Spleen (tissue), 11 donors: ENCODE data around the gene ATOH8. TPM values are rescaled to one million over a fixed set of nuclear protein-coding genes. Genes with fewer than 3 reads are reported as not detected.

Source experiments
- DNase-seq: peaks from one replicate; pipeline ENCODE4 v3.0.0-alpha.2; 2020
- H3K27ac ChIP-seq, 8 donors: fragments of 200-600 bp; sonication (generic) in 7 of 8; 1 replicate in 4 of 8; 2 replicates in 4 of 8; pipeline versions ENCODE4 v1.5.0 to v1.8.0; 2016 to 2021; ENCODE audit warnings: inconsistent platforms in 4 of 8, mild to moderate bottlenecking in 4 of 8, moderate library complexity in 1 of 8
- H3K27me3 ChIP-seq, 7 donors: fragments of 200-600 bp; sonication (generic) in 6 of 7; replicated peaks in 1 of 7; 1 replicate in 4 of 7; 2 replicates in 3 of 7; pipeline versions ENCODE4 v1.5.0 to v1.8.0; 2016 to 2021; ENCODE audit warnings: inconsistent platforms in 3 of 7, mild to moderate bottlenecking in 1 of 7
- H3K36me3 ChIP-seq, 6 donors: fragments of 200-600 bp; sonication (generic) in 5 of 6; 1 replicate in 4 of 6; 2 replicates in 2 of 6; pipeline versions ENCODE4 v1.5.0 to v1.8.0; 2016 to 2021; ENCODE audit warnings: inconsistent platforms in 2 of 6
- H3K4me1 ChIP-seq, 6 donors: fragments of 200-600 bp; sonication (generic) in 5 of 6; 1 replicate in 3 of 6; 2 replicates in 3 of 6; pipeline versions ENCODE4 v1.5.0 to v1.8.0; 2016 to 2021; ENCODE audit warnings: inconsistent platforms in 3 of 6
- H3K4me3 ChIP-seq, 8 donors: fragments of 200-600 bp; sonication (generic) in 7 of 8; 1 replicate in 4 of 8; 2 replicates in 4 of 8; pipeline versions ENCODE4 v1.5.0 to v1.8.0; 2016 to 2021; ENCODE audit warnings: inconsistent platforms in 4 of 8, mild to moderate bottlenecking in 4 of 8, moderate library complexity in 2 of 8
- H3K9me3 ChIP-seq, 8 donors: fragments of 200-600 bp; sonication (generic) in 7 of 8; 1 replicate in 4 of 8; 2 replicates in 4 of 8; pipeline versions ENCODE4 v1.5.0 to v1.8.0; 2016 to 2021; ENCODE audit warnings: inconsistent platforms in 4 of 8
- POLR2A ChIP-seq, 3 donors: fragments of 450-650 bp; IDR thresholded peaks; one replicate each; pipeline ENCODE4 v1.5.1; 2017; ENCODE audit warnings: antibody characterized with exemption in 3 of 3, mild to moderate bottlenecking in 1 of 3
- POLR2AphosphoS5 ChIP-seq, 3 donors: sonication (generic); formaldehyde crosslinking; IDR thresholded peaks; one replicate each; pipeline ENCODE4 v1.5.1; 2017; ENCODE audit warnings: antibody characterized with exemption in 3 of 3
- WGBS, 5 donors: extraction: QIAGEN DNeasy Blood & Tissue Kit in 3 of 5; methylation state at CpG; one replicate each; pipeline versions ENCODE4 v1.1.5 to v1.1.7; 2013 to 2018; 5-methylcytosine and 5-hydroxymethylcytosine counted together
- intact Hi-C: fragments of 100-400 bp; cut with DNase I; formaldehyde crosslinking; loops from one replicate; pipeline ENCODE4 v1.15.0; 2023; ENCODE audit warnings: low total_unique reads
- polyA plus RNA-seq, 3 donors: library from polyadenylated mRNA; stranded (reverse); fragments of 200-250 nt; gene quantifications; one replicate each; pipeline ENCODE4 v1.2.1, GENCODE V29; 2013
- total RNA-seq, 7 donors: library from RNA; depleted of rRNA in 3 of 7; stranded (reverse); fragments of >200 nt in 3 of 7; fragmentation: NEBNext Ultra II Directional in 4 of 7; extraction: Animal tissue kit (Norgen Biotek cat#: 25700) in 4 of 7; gene quantifications; one replicate each; pipeline versions ENCODE4 v1.1.0 to v1.2.1, GENCODE V29; 2016 to 2021
- TF ChIP-seq, protein P1 (sequence below), 11 experiments: fragments of 200-600 bp in 7 of 11; fragments of 450-650 bp in 4 of 11; sonication (generic) in 4 of 11; IDR thresholded peaks in 8 of 11; conservative IDR thresholded peaks in 3 of 11; 1 replicate in 7 of 11; 2 replicates in 4 of 11; pipeline versions ENCODE4 v1.4.0 to v1.8.0; 2016 to 2021; ENCODE audit warnings: antibody characterized with exemption in 11 of 11, inconsistent platforms in 4 of 11, mild to moderate bottlenecking in 1 of 11
- donor health status: healthy with polysubstance abuse.
- donor health status: DM: no; HTN: no; CAD: no; lungs with moderate emphysema.
- donor health status: DM: no; HTN: no; CAD: no.
- donor health status: Bipolar disorder and iron deficiency.
- donor health status: healthy.
- donor health status: DM: no; HTN: no; CAD: no.
- donor health status: DM: yes; HTN: yes; CAD: no.

Gene ATOH8
- total and polyA plus RNA-seq, 10 donors = 6.4 to 53.0 (median 17.4) TPM

- TF ChIP-seq, protein P1, sequence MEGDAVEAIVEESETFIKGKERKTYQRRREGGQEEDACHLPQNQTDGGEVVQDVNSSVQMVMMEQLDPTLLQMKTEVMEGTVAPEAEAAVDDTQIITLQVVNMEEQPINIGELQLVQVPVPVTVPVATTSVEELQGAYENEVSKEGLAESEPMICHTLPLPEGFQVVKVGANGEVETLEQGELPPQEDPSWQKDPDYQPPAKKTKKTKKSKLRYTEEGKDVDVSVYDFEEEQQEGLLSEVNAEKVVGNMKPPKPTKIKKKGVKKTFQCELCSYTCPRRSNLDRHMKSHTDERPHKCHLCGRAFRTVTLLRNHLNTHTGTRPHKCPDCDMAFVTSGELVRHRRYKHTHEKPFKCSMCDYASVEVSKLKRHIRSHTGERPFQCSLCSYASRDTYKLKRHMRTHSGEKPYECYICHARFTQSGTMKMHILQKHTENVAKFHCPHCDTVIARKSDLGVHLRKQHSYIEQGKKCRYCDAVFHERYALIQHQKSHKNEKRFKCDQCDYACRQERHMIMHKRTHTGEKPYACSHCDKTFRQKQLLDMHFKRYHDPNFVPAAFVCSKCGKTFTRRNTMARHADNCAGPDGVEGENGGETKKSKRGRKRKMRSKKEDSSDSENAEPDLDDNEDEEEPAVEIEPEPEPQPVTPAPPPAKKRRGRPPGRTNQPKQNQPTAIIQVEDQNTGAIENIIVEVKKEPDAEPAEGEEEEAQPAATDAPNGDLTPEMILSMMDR (IDR thresholded peaks at IDR 0.05 in 8 of 11, conservative IDR thresholded peaks at IDR 0.05 in 3 of 11) = no peak
- TF ChIP-seq POLR2A (IDR thresholded peaks at IDR 0.05) (no peak), POLR2AphosphoS5 (IDR thresholded peaks at IDR 0.05) (no peak)
- peaks cover 0 to 50% (median 0%) of the 10 kb centered on the region in 7 donors for H3K27me3 ChIP-seq
- peak overlapping the region in 6 of 8 donors; percentile 16 to 77 (median 63) for H3K27ac ChIP-seq
- 55 to 86% (median 69%) methylated on average over 4 of the region's 4 CpGs for WGBS, 5 donors
- no peak for DNase-seq
- H3K4me1 ChIP-seq = peaks cover 6 to 68% (median 30%) of the 10 kb centered on the region in 6 donors
- intact Hi-C loops = loop anchor here (10.0 kb wide), 1 partner anchor 51 kb away; no protein-coding TSS in a partner anchor
- peaks cover 0 to 6% (median 0%) of the 10 kb centered on the region in 8 donors for H3K9me3 ChIP-seq
- no peaks in the 10 kb centered on the region for H3K36me3 ChIP-seq
- no peak overlapping the region for H3K4me3 ChIP-seq
Observed at GRCh38 chr2:85744055-85744454, 9.7 kb upstream of the ATOH8 start.

- Histone ChIP-seq H3K4me1 (peaks cover 6 to 74% (median 32%) of the 10 kb centered on the region in 6 donors), H3K27ac (peak overlapping the region in 7 of 8 donors; percentile 21 to 77 (median 67)), H3K27me3 (peaks cover 0 to 54% (median 0%) of the 10 kb centered on the region in 7 donors), H3K9me3 (peaks cover 0 to 6% (median 0%) of the 10 kb centered on the region in 8 donors), H3K4me3 (no peak overlapping the region), H3K36me3 (no peaks in the 10 kb centered on the region)
- TF ChIP-seq, protein P1 (IDR thresholded peaks at IDR 0.05 in 8 of 11, conservative IDR thresholded peaks at IDR 0.05 in 3 of 11) = no peak
- peak in 1 of 3 donors; percentile 55 for TF ChIP-seq POLR2AphosphoS5 (IDR thresholded peaks at IDR 0.05)
- WGBS, 5 donors = 52 to 63% (median 55%) methylated on average over 10 of the region's 10 CpGs
- intact Hi-C loops = loop anchor here (10.0 kb wide), 1 partner anchor 50 kb away; no protein-coding TSS in a partner anchor
- no peak for DNase-seq
Observed at GRCh38 chr2:85744741-85745601, 8.8 kb upstream of the ATOH8 start.

GRCh38 chr2:85745619-85746018, 8.2 kb upstream of the ATOH8 start:
- Histone ChIP-seq H3K27me3 (peaks cover 0 to 59% (median 0%) of the 10 kb centered on the region in 7 donors), H3K9me3 (peaks cover 0 to 6% (median 0%) of the 10 kb centered on the region in 8 donors), H3K36me3 (no peaks in the 10 kb centered on the region), H3K4me3 (no peak overlapping the region), H3K4me1 (peaks cover 6 to 81% (median 36%) of the 10 kb centered on the region in 6 donors), H3K27ac (peak overlapping the region in 7 of 8 donors; percentile 15 to 77 (median 67))
- 58 to 65% (median 62%) methylated on average over 8 of the region's 8 CpGs for WGBS, 5 donors
- TF ChIP-seq, protein P1 (IDR thresholded peaks at IDR 0.05 in 8 of 11, conservative IDR thresholded peaks at IDR 0.05 in 3 of 11) = no peak
- TF ChIP-seq POLR2A (IDR thresholded peaks at IDR 0.05) = no peak
- no peak for TF ChIP-seq POLR2AphosphoS5 (IDR thresholded peaks at IDR 0.05)
- intact Hi-C loops = loop anchor here (10.0 kb wide), 1 partner anchor 49 kb away; no protein-coding TSS in a partner anchor
- no peak for DNase-seq
